Esophagus muscularis mucosa (tissue), 3 donors: ENCODE results near the gene YWHAG.

Experiments
- CTCF ChIP-seq, 3 experiments: fragments of 200-600 bp in 2 of 3; fragments of 450-650 bp in 1 of 3; sonication (generic) in 2 of 3; IDR thresholded peaks; one replicate each; pipeline ENCODE4 v1.5.1; 2017 to 2019; ENCODE audit warnings: antibody characterized with exemption in 3 of 3, mild to moderate bottlenecking in 2 of 3, moderate library complexity in 1 of 3
- POLR2A ChIP-seq: fragments of 450-650 bp; IDR thresholded peaks from one replicate; pipeline ENCODE4 v1.6.1; 2017; ENCODE audit warnings: antibody characterized with exemption, moderate library complexity, mild to moderate bottlenecking, low read depth

- TF ChIP-seq CTCF (IDR thresholded peaks at IDR 0.05) (no peak), POLR2A (no peak)
Measured at GRCh38 chr7:76337147-76337546, 21.6 kb downstream of the YWHAG start.
